K562 (cell line): ENCODE results near the gene PNP.
A peak's percentile ranks its signal among the peaks of the same experiment; 100 is the strongest.

ENCODE experiments used
- CBX2 ChIP-seq: fragments of 200-600 bp; sonication (generic); IDR thresholded peaks from one replicate; pipeline ENCODE4 v1.6.1; 2012; ENCODE audit warnings: mild to moderate bottlenecking, low read length, inconsistent platforms; ENCODE audit not compliant: insufficient read depth, poor library complexity, severe bottlenecking
- GATAD2A ChIP-seq: fragments of 450-650 bp; IDR thresholded peaks from 2 replicates; pipeline ENCODE4 v1.6.1; 2017
- MED1 ChIP-seq: sonication (generic); formaldehyde crosslinking; IDR thresholded peaks from 2 replicates; pipeline ENCODE4 v1.8.1; 2023; ENCODE audit warnings: missing genetic modification reagents, borderline replicate concordance
- TGIF2 ChIP-seq: sonication (generic); formaldehyde crosslinking; IDR thresholded peaks from 2 replicates; pipeline ENCODE4 v1.8.1; 2022; ENCODE audit warnings: mild to moderate bottlenecking, missing genetic modification reagents, moderate library complexity
- TF ChIP-seq, protein P1 (sequence below): sonication (generic); formaldehyde crosslinking; IDR thresholded peaks from 2 replicates; pipeline ENCODE4 v1.8.1; 2023; ENCODE audit warnings: mild to moderate bottlenecking, missing genetic modification reagents
- TF ChIP-seq, protein P2 (sequence below): sonication (generic); formaldehyde crosslinking; IDR thresholded peaks from 2 replicates; pipeline ENCODE4 v1.9.0; 2022; ENCODE audit warnings: mild to moderate bottlenecking, missing genetic modification reagents
- TF ChIP-seq, protein P3 (sequence below): sonication (generic); IDR thresholded peaks from 2 replicates; pipeline ENCODE4 v1.6.1; 2016

DNA sequence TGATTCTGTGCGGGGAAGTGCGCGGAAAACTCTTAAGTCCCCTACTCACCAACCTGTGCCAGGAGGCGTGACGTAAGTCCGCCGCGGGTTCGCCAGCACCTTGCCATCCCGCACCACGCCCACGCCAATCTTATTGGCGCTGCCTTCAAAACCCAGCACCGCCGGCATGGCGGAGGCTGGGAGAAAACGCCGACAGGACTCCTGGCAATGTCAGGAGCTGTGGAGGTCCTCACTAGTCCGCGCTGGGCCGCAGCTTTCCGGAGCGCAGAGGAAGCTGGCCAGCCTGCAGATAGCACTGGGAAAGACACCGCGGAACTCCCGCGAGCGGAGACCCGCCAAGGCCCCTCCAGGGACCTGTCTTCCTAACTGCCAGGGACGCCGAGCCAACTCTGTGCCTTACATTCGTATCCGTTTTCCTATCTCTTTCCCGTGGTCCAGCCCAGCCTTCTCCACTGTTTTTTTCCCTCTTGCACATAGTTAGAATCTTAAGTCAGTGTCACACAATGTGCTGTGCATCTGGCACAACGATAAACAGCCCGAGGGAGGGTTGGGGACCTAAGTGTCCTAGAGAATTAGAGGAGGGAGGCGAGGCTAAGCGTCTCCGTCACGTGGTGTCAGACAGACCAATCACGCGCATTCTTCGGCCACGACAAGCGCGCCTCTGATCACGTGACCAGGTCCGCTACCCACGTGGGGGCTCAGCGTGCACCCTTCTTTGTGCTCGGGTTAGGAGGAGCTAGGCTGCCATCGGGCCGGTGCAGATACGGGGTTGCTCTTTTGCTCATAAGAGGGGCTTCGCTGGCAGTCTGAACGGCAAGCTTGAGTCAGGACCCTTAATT is 14.5 kb upstream of the PNP start, which contains the start of the genes APEX1 and OSGEP:
- 0 out of 2 replicates have a peak, but pooled peaks have one; percentile 13 for TF ChIP-seq GATAD2A
- TF ChIP-seq, protein P1, sequence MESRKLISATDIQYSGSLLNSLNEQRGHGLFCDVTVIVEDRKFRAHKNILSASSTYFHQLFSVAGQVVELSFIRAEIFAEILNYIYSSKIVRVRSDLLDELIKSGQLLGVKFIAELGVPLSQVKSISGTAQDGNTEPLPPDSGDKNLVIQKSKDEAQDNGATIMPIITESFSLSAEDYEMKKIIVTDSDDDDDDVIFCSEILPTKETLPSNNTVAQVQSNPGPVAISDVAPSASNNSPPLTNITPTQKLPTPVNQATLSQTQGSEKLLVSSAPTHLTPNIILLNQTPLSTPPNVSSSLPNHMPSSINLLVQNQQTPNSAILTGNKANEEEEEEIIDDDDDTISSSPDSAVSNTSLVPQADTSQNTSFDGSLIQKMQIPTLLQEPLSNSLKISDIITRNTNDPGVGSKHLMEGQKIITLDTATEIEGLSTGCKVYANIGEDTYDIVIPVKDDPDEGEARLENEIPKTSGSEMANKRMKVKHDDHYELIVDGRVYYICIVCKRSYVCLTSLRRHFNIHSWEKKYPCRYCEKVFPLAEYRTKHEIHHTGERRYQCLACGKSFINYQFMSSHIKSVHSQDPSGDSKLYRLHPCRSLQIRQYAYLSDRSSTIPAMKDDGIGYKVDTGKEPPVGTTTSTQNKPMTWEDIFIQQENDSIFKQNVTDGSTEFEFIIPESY (CRISPR knock-in tag), result no peak
- TF ChIP-seq TGIF2, result no peak
- TF ChIP-seq, protein P2, sequence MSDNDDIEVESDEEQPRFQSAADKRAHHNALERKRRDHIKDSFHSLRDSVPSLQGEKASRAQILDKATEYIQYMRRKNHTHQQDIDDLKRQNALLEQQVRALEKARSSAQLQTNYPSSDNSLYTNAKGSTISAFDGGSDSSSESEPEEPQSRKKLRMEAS (CRISPR knock-in tag), result peak; percentile 96
- TF ChIP-seq MED1 (CRISPR knock-in tag), result no peak
- no peak for TF ChIP-seq CBX2
- TF ChIP-seq, protein P3, sequence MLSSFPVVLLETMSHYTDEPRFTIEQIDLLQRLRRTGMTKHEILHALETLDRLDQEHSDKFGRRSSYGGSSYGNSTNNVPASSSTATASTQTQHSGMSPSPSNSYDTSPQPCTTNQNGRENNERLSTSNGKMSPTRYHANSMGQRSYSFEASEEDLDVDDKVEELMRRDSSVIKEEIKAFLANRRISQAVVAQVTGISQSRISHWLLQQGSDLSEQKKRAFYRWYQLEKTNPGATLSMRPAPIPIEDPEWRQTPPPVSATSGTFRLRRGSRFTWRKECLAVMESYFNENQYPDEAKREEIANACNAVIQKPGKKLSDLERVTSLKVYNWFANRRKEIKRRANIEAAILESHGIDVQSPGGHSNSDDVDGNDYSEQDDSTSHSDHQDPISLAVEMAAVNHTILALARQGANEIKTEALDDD, result 0 out of 2 replicates have a peak, but pooled peaks have one; percentile 14
